Retinal pigment epithelial cell (primary cell): ENCODE measurements around the gene PDK3.

Source experiments
- DNase-seq: peaks from one replicate; pipeline ENCODE4 v3.0.0-alpha.2; 2010; ENCODE audit warnings: low read depth
- H3K4me3 ChIP-seq: 2 replicates; pipeline ENCODE4 v1.5.1; 2011; ENCODE audit warnings: mild to moderate bottlenecking, low read length, control low read depth, moderate library complexity
- TF ChIP-seq, protein P1 (sequence below): conservative IDR thresholded peaks from 2 replicates; pipeline ENCODE4 v1.5.1; 2011; ENCODE audit warnings: low read depth, low read length, control low read depth, inconsistent platforms

Gene PDK3

DNA sequence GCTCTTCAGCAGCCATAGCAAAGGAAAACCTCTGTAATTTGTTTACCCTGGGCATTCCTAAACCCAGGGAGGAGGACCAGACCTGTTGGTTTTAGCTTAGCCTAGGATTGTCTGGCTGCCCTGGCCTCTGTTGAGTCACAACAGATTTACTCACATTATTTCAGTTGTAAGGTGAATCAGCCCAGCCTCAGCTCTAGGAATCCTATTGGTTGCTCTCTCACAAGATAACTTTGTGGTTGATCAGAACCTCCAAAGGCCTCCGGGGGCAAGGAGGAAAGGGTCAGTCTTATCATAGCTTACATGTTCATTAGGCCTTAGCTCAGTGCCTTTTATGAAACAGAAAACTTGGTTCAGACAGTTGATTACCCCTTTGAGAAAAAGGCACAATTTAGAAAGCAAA is 41.0 kb downstream of the PDK3 start:
- no peak for DNase-seq
- no peak overlapping the region for H3K4me3 ChIP-seq
- TF ChIP-seq, protein P1, sequence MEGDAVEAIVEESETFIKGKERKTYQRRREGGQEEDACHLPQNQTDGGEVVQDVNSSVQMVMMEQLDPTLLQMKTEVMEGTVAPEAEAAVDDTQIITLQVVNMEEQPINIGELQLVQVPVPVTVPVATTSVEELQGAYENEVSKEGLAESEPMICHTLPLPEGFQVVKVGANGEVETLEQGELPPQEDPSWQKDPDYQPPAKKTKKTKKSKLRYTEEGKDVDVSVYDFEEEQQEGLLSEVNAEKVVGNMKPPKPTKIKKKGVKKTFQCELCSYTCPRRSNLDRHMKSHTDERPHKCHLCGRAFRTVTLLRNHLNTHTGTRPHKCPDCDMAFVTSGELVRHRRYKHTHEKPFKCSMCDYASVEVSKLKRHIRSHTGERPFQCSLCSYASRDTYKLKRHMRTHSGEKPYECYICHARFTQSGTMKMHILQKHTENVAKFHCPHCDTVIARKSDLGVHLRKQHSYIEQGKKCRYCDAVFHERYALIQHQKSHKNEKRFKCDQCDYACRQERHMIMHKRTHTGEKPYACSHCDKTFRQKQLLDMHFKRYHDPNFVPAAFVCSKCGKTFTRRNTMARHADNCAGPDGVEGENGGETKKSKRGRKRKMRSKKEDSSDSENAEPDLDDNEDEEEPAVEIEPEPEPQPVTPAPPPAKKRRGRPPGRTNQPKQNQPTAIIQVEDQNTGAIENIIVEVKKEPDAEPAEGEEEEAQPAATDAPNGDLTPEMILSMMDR = no peak

DNA sequence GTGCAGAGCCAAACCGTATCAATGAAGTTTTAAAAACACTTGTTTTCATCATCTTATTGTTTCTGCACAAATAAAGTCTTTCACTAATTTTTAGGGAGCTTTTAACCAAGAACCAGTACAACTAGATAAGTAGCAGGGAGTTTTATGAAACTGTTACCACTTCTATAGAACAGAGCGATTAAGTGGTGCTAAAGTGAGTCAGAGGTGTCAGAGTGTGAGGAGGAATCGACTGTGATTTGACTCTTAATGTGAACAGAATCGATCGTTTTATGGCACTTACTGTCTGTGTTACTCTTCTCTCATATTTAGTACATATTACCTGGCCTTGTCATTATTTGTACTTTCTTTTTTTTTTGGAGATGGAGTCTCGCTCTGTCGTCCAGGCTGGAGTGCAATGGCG is 43.3 kb downstream of the PDK3 start:
- no peak for DNase-seq

DNA sequence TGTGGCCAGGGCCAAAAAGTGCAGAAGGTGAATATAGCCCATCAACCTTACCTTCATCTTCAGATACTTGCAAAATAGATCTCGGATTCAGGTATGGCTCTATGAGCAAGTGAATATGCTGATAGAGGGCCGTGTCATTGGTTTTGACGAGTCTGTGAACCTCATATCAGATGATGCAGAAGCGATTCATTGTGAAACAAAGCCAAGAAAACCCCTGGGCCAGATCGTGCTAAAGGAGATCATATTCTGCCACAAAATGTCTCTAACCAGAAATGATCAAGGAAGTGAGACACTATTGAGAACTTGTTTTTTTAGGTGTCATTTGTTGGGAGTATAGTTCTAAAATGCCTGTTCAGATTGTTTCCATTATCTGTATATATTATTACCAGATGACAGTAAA is 48.3 kb downstream of the PDK3 start:
- DNase-seq = no peak
- TF ChIP-seq, protein P1 = no peak
- H3K4me3 ChIP-seq = no peak overlapping the region

More for the DNA sequence above, 43.3 kb downstream of the PDK3 start:
- no peak overlapping the region for H3K4me3 ChIP-seq
- TF ChIP-seq, protein P1 = no peak

DNA sequence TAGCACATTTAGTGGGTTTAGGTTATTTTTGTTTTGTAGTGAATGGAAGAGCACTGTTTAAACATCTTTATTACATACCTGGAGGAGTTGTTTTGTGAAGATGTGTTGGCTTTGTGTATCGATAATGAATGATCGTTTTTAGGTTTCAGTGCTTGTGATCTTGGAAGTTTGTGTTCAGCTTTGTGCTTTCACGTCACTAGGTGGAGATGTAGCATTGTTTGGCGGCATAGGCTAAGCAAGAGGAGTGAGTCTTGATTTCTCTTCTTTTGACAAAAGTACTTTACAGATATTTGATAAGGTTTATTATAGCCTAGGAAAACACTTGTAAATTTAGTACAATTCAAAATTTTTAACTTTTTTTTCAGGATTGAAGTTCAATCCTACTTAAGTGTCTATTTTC is 50.4 kb downstream of the PDK3 start:
- DNase-seq = no peak
- H3K4me3 ChIP-seq = no peak overlapping the region
- TF ChIP-seq, protein P1 = peak; percentile 50

DNA sequence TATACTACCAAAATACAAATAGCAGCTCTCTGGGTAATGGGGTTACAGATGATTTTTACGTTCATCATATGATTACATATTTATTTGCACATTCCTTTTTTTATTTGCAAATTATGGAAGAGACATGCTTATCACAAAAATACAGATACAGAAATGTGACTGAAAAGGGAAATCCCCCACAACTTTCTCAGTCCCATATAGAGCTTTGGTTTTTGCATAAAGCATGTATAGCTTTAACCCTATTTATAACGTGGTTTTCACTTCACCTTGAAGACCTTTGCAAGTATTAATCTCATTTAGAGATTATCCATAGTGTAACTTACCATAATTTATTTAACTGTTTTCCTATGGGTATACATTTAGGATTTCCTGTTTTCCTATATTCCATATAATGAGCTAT is 55.4 kb downstream of the PDK3 start:
- no peak for DNase-seq
- TF ChIP-seq, protein P1 = no peak
- no peak overlapping the region for H3K4me3 ChIP-seq

DNA sequence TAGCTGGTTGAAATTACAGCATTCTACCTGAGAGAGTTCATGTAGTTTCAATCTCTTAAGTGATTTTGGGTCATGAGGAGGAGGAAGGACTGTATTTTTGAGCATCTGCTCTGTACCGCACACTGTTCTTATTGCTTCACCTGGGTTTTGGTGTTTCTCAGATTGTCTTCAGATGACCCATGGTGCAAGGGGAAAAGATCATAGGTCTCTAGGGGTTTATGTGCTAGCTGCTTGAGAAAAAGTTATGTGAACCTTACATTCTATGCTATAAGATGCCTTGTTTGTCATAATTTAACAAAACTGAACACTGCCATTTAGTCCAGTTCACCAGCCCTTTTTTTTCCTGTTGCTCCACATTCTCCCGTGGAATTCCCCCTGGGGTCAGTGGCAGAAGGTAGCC is 60.4 kb downstream of the PDK3 start:
- TF ChIP-seq, protein P1 = no peak
- no peak for DNase-seq
- H3K4me3 ChIP-seq = no peak overlapping the region

DNA sequence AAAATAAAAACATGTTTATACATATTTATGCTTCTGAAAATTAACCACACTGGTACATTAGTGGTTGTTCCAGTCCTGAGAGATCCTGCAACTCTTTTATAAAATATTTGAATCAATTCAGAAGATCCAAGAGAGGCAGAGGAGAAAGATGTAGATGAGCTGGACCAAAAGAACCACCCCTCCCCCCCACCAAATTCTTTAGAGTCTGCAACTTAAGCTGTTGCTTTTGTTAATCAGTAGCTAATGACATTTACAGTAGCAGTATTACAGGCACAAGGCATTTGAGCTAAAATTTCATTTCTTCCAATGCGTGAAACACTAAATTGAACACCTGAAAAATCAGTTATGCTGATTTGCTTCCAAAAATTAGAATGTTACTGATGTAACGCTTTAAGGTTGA is 61.5 kb downstream of the PDK3 start:
- TF ChIP-seq, protein P1 = no peak
- no peak for DNase-seq

More for the DNA sequence above, 61.5 kb downstream of the PDK3 start:
- H3K4me3 ChIP-seq = no peak overlapping the region
